Stimulated activated CD8-positive, alpha-beta memory T cell treated with anti-CD3 and anti-CD28 coated beads, Interleukin-12 subunit alpha, Interleukin-12 subunit beta, amount 100 ng/mL, for 4 hours (primary cell): ENCODE measurements around the gene ZNF26.
"Not testable (repeated sequence)": the region's sequence is repeated elsewhere in the genome, so short reads cannot be mapped to it uniquely, and the experiment has no call there.

Source experiments
- DNase-seq: peaks from one replicate; pipeline ENCODE4 v3.0.0-alpha.2; 2020; ENCODE audit warnings: low read depth

ZNF26 gene, protein sequence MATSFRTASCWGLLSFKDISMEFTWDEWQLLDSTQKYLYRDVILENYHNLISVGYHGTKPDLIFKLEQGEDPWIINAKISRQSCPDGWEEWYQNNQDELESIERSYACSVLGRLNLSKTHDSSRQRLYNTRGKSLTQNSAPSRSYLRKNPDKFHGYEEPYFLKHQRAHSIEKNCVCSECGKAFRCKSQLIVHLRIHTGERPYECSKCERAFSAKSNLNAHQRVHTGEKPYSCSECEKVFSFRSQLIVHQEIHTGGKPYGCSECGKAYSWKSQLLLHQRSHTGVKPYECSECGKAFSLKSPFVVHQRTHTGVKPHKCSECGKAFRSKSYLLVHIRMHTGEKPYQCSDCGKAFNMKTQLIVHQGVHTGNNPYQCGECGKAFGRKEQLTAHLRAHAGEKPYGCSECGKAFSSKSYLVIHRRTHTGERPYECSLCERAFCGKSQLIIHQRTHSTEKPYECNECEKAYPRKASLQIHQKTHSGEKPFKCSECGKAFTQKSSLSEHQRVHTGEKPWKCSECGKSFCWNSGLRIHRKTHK

DNA sequence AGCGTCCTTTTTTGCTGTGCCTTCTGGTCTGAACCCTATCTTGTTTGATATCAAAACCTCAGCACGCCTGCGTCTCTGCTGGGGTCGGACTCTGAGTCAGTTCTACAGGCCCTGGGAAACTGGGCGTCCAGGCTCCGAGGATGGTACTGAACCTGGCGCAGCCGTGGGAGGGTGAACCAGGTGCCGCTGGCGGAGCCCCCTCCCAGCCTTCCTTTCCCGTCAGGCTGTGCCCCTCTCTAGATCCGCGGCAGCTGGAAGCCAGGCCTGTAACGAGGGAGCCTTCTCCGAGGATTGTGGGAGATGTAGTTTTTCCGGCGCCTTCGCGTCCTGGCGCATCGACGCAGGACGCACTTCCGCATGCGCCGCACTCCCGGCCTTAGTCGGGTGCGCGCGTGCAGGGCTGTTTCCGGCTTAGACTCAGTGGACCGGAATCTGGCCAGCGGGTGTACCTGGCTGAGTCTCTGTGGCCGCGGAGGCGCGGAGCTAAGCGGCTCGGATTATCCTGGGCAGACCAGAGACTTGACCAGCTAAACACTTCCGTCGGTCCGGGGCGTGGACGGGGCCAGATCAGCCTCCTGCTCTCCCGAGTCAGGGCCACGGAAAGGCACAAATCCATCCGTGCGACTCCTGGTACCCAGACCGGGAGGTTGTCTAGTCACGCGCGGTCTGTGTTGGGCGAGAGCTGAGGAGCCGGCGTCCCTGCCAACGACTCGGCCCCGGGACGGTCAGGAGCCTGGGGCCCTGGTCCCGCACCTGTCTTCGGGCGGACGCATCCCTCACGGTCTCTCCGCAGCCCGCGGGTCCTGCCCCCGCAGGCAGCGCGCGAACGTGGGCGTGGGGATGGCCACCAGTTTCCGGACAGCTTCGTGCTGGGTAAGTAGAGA lies at the start of gene ZNF26:
TSS of gene ZNF26 (plus strand) at position 367 of the 884 bp plus-strand sequence. CDS start at position 841, 474 bp downstream.
- DNase-seq: peak; percentile 80

DNA sequence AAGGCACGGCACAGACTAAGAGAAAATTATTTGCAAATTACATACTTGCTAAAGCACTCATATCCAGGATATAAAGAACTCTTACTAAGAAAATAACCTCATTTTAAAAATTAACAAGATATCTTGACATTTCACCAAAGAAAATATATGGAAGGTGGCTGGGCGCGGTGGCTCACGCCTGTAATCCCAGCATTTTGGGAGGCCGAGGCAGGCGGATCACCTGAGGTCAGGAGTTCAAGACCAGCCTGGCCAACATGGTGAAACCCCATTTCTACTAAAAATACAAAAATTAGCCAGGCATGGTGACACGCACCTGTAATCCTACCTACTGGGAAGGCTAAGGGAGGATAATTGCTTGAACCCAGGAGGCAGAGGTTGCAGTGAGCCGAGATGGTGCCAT lies 49.2 kb upstream of the ZNF26 start:
- DNase-seq: not testable (repeated sequence)

GRCh38 chr12:132937476-132937875 lies 48.7 kb upstream of the ZNF26 start:
- DNase-seq: no peak

- not testable (repeated sequence) for DNase-seq
These were observed 47.4 kb upstream of the ZNF26 start for GRCh38 chr12:132938807-132939206.

DNA sequence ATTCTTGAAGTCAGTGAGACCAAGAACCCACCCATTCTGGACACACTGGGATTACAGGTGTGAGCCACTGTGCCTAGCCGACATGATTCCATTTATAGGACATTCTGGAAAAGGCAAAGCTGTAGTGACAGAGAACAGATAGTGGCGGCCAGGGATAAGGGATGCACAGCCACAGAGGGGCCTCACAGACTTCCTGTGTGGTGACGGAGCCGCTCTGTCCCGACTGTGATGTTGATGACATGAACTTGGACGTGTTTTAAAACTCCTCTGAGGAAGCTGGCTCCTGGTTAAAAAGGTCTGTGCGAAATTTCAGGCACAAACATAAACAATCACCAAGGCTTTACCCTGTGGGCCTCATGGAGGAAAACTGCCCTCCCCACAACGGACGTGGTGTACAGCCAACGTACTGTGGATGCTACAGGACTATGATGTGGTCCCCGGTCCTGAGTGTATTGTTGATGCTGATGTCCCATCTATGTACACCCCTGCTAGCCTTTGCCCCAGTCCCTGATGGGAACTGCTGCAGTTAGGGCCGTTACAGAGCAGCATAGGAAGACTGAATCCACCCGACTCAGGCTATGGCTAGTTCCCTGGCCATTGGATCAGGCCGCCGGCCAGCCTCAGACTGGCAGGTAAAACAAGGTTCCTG lies 46.0 kb upstream of the ZNF26 start:
- no peak for DNase-seq

- no peak for DNase-seq
These were observed 44.7 kb upstream of the ZNF26 start for GRCh38 chr12:132941336-132941954.

DNA sequence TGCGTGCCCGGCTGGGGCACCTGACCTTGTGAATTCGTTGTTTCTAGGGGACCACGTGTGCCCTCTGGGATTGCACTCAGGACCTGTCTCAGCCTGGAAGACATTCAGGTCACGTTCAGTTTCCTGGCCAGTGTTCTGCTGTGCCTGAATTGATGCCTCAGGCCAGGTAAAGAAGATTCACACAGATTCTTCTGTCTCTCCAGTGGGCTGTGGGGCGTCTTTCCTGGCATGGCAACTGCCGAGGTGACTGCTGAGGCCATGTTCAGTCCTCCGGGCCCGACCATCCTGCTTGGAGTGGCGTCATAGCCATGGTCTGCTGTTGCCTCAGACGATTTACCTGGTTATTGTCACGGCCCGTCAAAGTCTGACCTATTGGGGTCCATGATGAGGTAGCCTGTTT lies 43.6 kb upstream of the ZNF26 start:
- no peak for DNase-seq

GRCh38 chr12:132945806-132946205 lies 40.4 kb upstream of the ZNF26 start:
- no peak for DNase-seq

DNA sequence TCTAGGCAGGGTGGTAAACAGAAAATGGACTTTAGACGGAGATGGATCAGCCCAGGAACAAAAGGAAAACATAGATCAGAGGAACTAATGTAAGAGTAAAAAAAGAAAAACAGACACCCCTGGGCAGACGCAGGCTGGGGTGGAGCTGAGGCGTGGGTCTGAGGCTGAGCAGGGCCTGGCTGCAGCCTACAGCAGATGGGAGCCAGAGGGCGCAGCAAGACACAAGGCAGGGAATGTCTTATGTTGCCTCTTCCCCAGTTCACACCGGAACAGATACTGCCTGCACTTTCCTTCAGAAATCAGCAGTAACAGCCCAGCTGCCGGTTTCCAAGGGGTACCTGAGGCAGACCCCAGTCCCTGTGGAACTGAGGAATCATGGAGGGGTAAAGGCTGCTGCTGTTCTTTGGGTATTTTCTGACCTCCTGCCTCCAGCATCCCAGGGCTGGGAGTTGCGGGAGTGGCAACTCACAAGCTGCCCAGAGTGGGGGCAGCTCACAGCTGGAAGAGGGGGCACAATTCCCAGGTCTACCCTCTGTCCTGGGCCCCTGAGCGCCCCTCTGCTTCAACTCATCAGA lies 39.8 kb upstream of the ZNF26 start:
- DNase-seq: no peak

GRCh38 chr12:132948146-132949066 lies 37.8 kb upstream of the ZNF26 start:
- no peak for DNase-seq

GRCh38 chr12:132949936-132950837 lies 36.0 kb upstream of the ZNF26 start:
- no peak for DNase-seq

GRCh38 chr12:132950844-132951535 lies 35.2 kb upstream of the ZNF26 start:
- no peak for DNase-seq

- DNase-seq: no peak
These were observed 34.5 kb upstream of the ZNF26 start for GRCh38 chr12:132951649-132952048.

GRCh38 chr12:132952371-132953162 lies 33.6 kb upstream of the ZNF26 start:
- no peak for DNase-seq

GRCh38 chr12:132953163-132953425 lies 33.1 kb upstream of the ZNF26 start:
- DNase-seq: no peak

GRCh38 chr12:132953771-132954170 lies 32.4 kb upstream of the ZNF26 start:
- DNase-seq: no peak

DNA sequence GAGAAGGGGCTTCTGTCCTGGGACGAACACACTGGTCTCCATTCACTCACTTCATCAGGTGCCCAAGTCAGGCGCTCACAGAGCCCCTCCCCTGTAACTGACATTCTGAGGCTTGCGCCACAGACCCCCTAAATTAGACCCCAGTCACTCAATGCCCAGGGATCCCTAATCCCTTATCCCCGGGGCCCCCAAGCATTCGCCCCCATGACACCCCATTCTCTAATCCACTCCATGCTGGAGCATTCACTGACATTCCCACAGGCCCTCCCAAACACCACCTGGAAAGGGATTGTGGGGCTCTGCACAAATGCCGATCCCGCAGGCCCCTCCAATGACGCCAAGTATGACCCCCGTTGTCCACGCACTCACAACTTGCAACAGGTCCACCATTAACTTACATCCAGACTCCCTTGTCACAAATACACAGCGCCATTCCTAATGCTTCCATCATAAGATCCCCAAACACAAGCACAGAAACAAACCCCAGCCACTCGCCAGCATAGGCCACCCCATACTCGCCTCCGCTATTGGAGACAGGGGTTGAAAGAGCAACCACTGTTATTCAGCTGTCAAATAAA lies 31.6 kb upstream of the ZNF26 start:
- no peak for DNase-seq
